Mesendoderm (in vitro differentiated cells): ENCODE measurements around the gene PTGR3. TPM values are rescaled to one million over a fixed set of nuclear protein-coding genes. Genes with fewer than 3 reads are reported as not detected.
A peak's percentile ranks its signal among the peaks of the same experiment; 100 is the strongest.

Experiments
- DNase-seq: peaks from one replicate; pipeline ENCODE4 v3.0.0; 2013
- H2AK5ac ChIP-seq: 2 replicates; pipeline ENCODE4 v1.6.1; 2013; ENCODE audit warnings: low read length, inconsistent platforms
- H2BK120ac ChIP-seq: 2 replicates; pipeline ENCODE4 v1.6.1; 2013; ENCODE audit warnings: low read depth, mild to moderate bottlenecking, low read length, moderate library complexity, mixed read lengths
- H2BK15ac ChIP-seq: replicated peaks from 2 replicates; pipeline ENCODE4 v1.6.1; 2013; ENCODE audit warnings: low read depth, mild to moderate bottlenecking, moderate library complexity
- H2BK5ac ChIP-seq: 2 replicates; pipeline ENCODE4 v1.6.1; 2013; ENCODE audit warnings: low read length, inconsistent platforms
- H3K18ac ChIP-seq: 2 replicates; pipeline ENCODE4 v1.6.1; 2013; ENCODE audit warnings: mild to moderate bottlenecking, low read length, mixed read lengths
- H3K23ac ChIP-seq: one replicate; pipeline ENCODE4 v1.6.1; 2013; ENCODE audit warnings: low read length
- H3K27ac ChIP-seq: 2 replicates; pipeline ENCODE4 v1.5.1; 2013; ENCODE audit warnings: low read depth, mild to moderate bottlenecking, inconsistent platforms, low read length, moderate library complexity
- H3K27me3 ChIP-seq: 2 replicates; pipeline ENCODE4 v1.6.1; 2013; ENCODE audit warnings: low read length, control low read depth, mild to moderate bottlenecking, inconsistent platforms; ENCODE audit not compliant: insufficient read depth, poor library complexity
- H3K36me3 ChIP-seq: 2 replicates; pipeline ENCODE4 v1.6.1; 2013; ENCODE audit warnings: low read length, inconsistent platforms; ENCODE audit not compliant: control insufficient read depth, insufficient read depth
- H3K4ac ChIP-seq: one replicate; pipeline ENCODE4 v1.6.1; 2013; ENCODE audit warnings: low read depth, mild to moderate bottlenecking, low read length, moderate library complexity
- H3K4me1 ChIP-seq: 2 replicates; pipeline ENCODE4 v1.6.1; 2013; ENCODE audit warnings: low read depth, low read length, inconsistent platforms; ENCODE audit not compliant: control insufficient read depth
- H3K4me2 ChIP-seq: 2 replicates; pipeline ENCODE4 v1.6.1; 2013; ENCODE audit warnings: low read length
- H3K4me3 ChIP-seq: 2 replicates; pipeline ENCODE4 v1.5.1; 2013; ENCODE audit warnings: mild to moderate bottlenecking, low read length
- H3K56ac ChIP-seq: one replicate; pipeline ENCODE4 v1.6.1; 2013; ENCODE audit warnings: low read length
- H3K79me1 ChIP-seq: 2 replicates; pipeline ENCODE4 v1.6.1; 2013; ENCODE audit warnings: low read length, inconsistent platforms
- H3K79me2 ChIP-seq: 2 replicates; pipeline ENCODE4 v1.6.1; 2013; ENCODE audit warnings: mild to moderate bottlenecking, low read length; ENCODE audit not compliant: control insufficient read depth, insufficient read depth
- H3K9ac ChIP-seq: 2 replicates; pipeline ENCODE4 v1.6.1; 2013; ENCODE audit warnings: low read length, inconsistent platforms
- H4K5ac ChIP-seq: one replicate; pipeline ENCODE4 v1.6.1; 2013; ENCODE audit warnings: low read length
- H4K8ac ChIP-seq: one replicate; pipeline ENCODE4 v1.6.1; 2013; ENCODE audit warnings: low read depth, mild to moderate bottlenecking, control low read depth, low read length, moderate library complexity
- WGBS: extraction: QIAGEN DNeasy Blood & Tissue Kit; methylation state at CpG from one replicate; pipeline ENCODE4 v1.1.7; 2013; ENCODE audit warnings: low lambda C conversion rate, missing lambda C conversion rate; ENCODE audit not compliant: insufficient coverage; ENCODE audit errors: extremely low coverage; 5-methylcytosine and 5-hydroxymethylcytosine counted together
- polyA plus RNA-seq, 2 experiments: library from polyadenylated mRNA; stranded (reverse); fragments of 200-250 nt; gene quantifications; one replicate each; pipeline ENCODE4 v1.2.3, GENCODE V29; 2013

The PTGR3 gene, protein sequence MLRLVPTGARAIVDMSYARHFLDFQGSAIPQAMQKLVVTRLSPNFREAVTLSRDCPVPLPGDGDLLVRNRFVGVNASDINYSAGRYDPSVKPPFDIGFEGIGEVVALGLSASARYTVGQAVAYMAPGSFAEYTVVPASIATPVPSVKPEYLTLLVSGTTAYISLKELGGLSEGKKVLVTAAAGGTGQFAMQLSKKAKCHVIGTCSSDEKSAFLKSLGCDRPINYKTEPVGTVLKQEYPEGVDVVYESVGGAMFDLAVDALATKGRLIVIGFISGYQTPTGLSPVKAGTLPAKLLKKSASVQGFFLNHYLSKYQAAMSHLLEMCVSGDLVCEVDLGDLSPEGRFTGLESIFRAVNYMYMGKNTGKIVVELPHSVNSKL
- 1.3 TPM for polyA plus RNA-seq (2013, experiment 1 of 2)
- polyA plus RNA-seq (2013, experiment 2 of 2), result 1.3 TPM

DNA sequence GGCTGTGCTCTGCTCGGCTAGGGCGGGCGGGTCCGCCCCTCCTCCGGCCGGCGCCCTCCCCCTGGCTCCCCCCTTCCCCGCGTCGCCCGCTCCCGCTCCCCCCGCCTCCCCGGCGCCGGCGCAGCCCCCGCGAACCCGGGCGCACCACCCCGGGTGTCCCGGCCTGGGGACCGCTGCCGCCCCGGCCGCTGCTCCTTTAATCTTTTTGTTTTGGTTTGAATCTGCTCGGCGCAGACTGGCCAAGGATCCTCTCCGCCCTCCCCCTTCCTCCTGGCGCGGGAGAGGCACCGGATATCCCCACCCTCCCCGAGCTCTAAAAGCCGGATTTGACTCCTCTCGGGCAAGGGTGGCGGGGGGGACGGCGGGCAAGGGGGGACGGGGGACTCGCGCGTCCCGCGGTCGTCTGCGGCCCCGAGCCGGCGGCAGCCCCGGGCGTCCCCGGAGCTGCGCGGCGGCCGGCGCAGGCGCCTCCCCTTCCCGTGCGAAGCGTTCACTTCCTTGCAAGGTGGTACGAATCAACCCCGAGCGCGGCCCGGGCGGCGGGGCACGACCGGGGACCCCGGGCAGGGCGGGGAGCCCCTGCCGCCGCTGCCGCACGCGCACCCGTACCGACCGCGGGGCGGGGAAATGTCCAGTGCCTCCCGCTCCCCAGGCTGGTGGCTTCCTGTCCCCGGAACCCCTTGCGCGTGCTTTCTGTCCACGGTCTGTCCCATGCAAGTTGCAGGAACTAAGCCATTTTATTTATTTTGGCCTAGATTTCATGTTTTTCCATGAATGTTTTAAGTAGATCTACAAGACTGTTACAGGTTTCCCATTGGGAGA is at the start of gene PTGR3:
PTGR3 (minus strand) TSS at position 11 of the 822 bp plus-strand sequence. CDS start 81 bp downstream, outside the sequence.
- H3K4me2 ChIP-seq, result peak within 1 kb of the TSS; percentile 83
- H3K4me3 ChIP-seq, result peak within 1 kb of the TSS; percentile 64
- peaks cover 3% of the 10 kb centered on the region for H3K4me1 ChIP-seq
- peak within 1 kb of the TSS; percentile 24 for H3K23ac ChIP-seq
- no peak within 1 kb of the TSS for H2AK5ac ChIP-seq
- no peak within 1 kb of the TSS for H2BK5ac ChIP-seq
- peak within 1 kb of the TSS; percentile 79 for H3K9ac ChIP-seq
- no peak within 1 kb of the TSS for H4K5ac ChIP-seq
- no peak within 1 kb of the TSS for H2BK15ac ChIP-seq
- H3K27ac ChIP-seq, result peak within 1 kb of the TSS; percentile 58
- H3K79me2 ChIP-seq, result no peaks in the 10 kb centered on the region
- H3K27me3 ChIP-seq, result peaks cover 34% of the 10 kb centered on the region
- H3K4ac ChIP-seq, result peak within 1 kb of the TSS; percentile 82
- H3K56ac ChIP-seq, result peak within 1 kb of the TSS; percentile 91
- no peak within 1 kb of the TSS for H4K8ac ChIP-seq
- peak within 1 kb of the TSS; percentile 82 for H3K18ac ChIP-seq
- H2BK120ac ChIP-seq, result peak within 1 kb of the TSS; percentile 62
- WGBS, result no CpG with 5 or more reads among the region's 88 CpGs
- no peaks in the 10 kb centered on the region for H3K79me1 ChIP-seq
- H3K36me3 ChIP-seq, result no peaks in the 10 kb centered on the region
- DNase-seq, result peak; percentile 84

DNA sequence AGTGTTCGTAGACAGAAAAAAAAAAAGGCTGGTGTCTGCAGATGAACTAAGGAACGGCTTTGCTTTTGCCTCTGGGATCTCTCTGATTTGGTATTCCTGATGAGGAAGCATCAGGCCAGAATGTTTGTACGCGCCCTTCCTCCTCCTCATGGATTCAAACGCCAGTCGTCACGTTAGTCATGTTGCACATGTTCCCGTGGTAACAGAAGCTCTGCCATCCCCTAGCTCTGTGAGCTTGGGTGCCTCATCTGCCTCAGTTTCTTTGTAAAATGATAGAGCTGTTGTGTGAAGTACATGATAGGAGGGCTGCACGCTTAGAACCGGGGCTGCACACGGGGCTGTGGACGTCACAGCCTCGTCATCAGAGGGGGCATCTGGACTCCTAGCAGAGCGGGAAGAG is 48.7 kb upstream of the PTGR3 start:
- no peak overlapping the region for H2BK15ac ChIP-seq
- H3K9ac ChIP-seq, result no peak overlapping the region
- no peak overlapping the region for H3K4ac ChIP-seq
- no peak for DNase-seq
- H3K36me3 ChIP-seq, result no peaks in the 10 kb centered on the region
- H3K4me2 ChIP-seq, result no peak overlapping the region
- no peak overlapping the region for H3K4me3 ChIP-seq
- no peak overlapping the region for H3K23ac ChIP-seq
- H4K5ac ChIP-seq, result no peak overlapping the region
- H3K18ac ChIP-seq, result no peak overlapping the region
- H3K79me1 ChIP-seq, result no peaks in the 10 kb centered on the region
- H3K4me1 ChIP-seq, result no peaks in the 10 kb centered on the region
- no peak overlapping the region for H3K27ac ChIP-seq
- no peak overlapping the region for H2BK120ac ChIP-seq
- no peak overlapping the region for H3K56ac ChIP-seq
- no peaks in the 10 kb centered on the region for H3K27me3 ChIP-seq
- no peak overlapping the region for H2BK5ac ChIP-seq
- WGBS, result no CpG with 5 or more reads among the region's 14 CpGs
- H2AK5ac ChIP-seq, result no peak overlapping the region
- H3K79me2 ChIP-seq, result no peaks in the 10 kb centered on the region
- no peak overlapping the region for H4K8ac ChIP-seq

DNA sequence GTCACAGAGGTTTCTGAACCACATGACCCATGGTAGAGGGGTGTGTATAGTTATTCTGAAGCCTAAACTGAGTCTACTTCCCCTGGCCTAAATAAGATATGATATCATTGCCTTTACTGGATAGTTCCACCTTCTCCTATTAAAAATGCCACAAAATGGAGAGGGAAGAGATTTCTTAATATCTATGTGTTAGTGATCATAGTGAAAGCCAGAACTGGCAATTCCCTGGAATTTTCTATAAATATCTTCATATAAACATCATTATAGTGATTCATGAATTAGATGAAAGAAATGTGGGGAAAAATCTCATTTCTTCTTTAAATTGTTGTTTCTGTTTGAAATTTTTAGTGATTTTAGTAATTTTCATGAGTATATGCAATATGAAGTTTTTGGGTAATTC is 47.4 kb upstream of the PTGR3 start:
- no peak overlapping the region for H3K56ac ChIP-seq
- no peak overlapping the region for H3K4me3 ChIP-seq
- DNase-seq, result no peak
- H3K79me1 ChIP-seq, result no peaks in the 10 kb centered on the region
- H3K4me2 ChIP-seq, result no peak overlapping the region
- H4K5ac ChIP-seq, result no peak overlapping the region
- no peak overlapping the region for H2BK120ac ChIP-seq
- no peak overlapping the region for H4K8ac ChIP-seq
- no peaks in the 10 kb centered on the region for H3K27me3 ChIP-seq
- no peak overlapping the region for H3K23ac ChIP-seq
- no peaks in the 10 kb centered on the region for H3K4me1 ChIP-seq
- no peak overlapping the region for H2AK5ac ChIP-seq
- no peak overlapping the region for H2BK15ac ChIP-seq
- H3K9ac ChIP-seq, result no peak overlapping the region
- no peak overlapping the region for H3K4ac ChIP-seq
- H3K18ac ChIP-seq, result no peak overlapping the region
- H2BK5ac ChIP-seq, result no peak overlapping the region
- H3K79me2 ChIP-seq, result no peaks in the 10 kb centered on the region
- H3K36me3 ChIP-seq, result no peaks in the 10 kb centered on the region
- no peak overlapping the region for H3K27ac ChIP-seq

DNA sequence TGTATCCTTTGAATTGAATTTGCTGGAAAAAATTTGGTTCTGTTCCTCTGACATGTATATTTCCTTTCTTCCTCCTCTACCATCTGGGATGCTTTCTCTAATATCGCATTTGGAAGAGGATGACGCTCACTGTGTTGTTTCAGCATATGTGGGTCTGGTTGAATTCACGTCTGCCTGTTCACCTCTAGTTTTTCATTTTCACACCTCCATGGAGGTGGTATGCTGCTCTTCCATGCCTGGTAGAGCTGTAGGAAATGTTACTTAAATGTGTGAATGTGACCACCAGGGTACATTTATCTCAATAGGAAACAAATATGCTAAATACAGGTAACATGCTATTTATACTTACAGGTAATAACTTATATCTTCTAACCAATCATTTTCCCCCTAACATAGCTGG is 46.2 kb upstream of the PTGR3 start:
- no peaks in the 10 kb centered on the region for H3K36me3 ChIP-seq
- H2AK5ac ChIP-seq, result no peak overlapping the region
- peak; percentile 4 for DNase-seq
- H3K79me2 ChIP-seq, result no peaks in the 10 kb centered on the region
- H2BK5ac ChIP-seq, result no peak overlapping the region
- H3K18ac ChIP-seq, result no peak overlapping the region
- no peaks in the 10 kb centered on the region for H3K79me1 ChIP-seq
- no peak overlapping the region for H3K56ac ChIP-seq
- H2BK120ac ChIP-seq, result no peak overlapping the region
- H3K27me3 ChIP-seq, result no peaks in the 10 kb centered on the region
- no peaks in the 10 kb centered on the region for H3K4me1 ChIP-seq
- H3K4ac ChIP-seq, result no peak overlapping the region
- H4K5ac ChIP-seq, result no peak overlapping the region
- no peak overlapping the region for H3K27ac ChIP-seq
- H3K4me3 ChIP-seq, result no peak overlapping the region
- WGBS, result no CpG with 5 or more reads among the region's 3 CpGs
- no peak overlapping the region for H3K9ac ChIP-seq
- H3K23ac ChIP-seq, result no peak overlapping the region
- no peak overlapping the region for H4K8ac ChIP-seq
- no peak overlapping the region for H2BK15ac ChIP-seq
- H3K4me2 ChIP-seq, result no peak overlapping the region

DNA sequence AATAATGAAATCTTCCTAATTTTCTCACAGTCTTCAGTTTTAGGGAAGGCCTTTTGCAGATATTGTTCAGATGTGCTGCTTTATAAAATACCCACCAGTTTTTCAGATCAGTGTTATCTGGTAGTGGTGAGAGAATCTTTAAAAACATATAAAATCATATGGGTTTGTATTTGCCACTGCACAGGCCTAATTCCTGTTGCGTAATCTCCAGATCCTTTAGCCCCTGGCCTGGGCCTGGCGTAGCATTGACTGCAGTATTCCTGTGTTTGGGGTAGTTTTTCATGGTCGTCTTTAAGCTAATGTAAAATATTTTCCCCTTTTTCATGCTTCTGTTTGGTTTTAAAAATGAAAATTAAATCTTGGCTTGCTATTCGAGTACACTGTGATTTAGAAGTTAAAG is 44.8 kb upstream of the PTGR3 start:
- Histone ChIP-seq H2AK5ac (no peak overlapping the region), H4K8ac (no peak overlapping the region), H3K79me1 (no peaks in the 10 kb centered on the region), H3K36me3 (no peaks in the 10 kb centered on the region), H2BK15ac (no peak overlapping the region), H3K9ac (no peak overlapping the region), H3K79me2 (no peaks in the 10 kb centered on the region), H3K27me3 (no peaks in the 10 kb centered on the region), H3K56ac (no peak overlapping the region), H3K18ac (no peak overlapping the region), H3K4me1 (no peaks in the 10 kb centered on the region), H4K5ac (no peak overlapping the region), H2BK5ac (no peak overlapping the region), H3K4me3 (no peak overlapping the region), H3K4me2 (no peak overlapping the region), H2BK120ac (no peak overlapping the region), H3K27ac (no peak overlapping the region), H3K4ac (no peak overlapping the region), H3K23ac (no peak overlapping the region)
- no peak for DNase-seq
- WGBS, result no CpG with 5 or more reads among the region's 4 CpGs
